Measurements from ENCODE around the gene MUS81. TPM values are rescaled to one million over a fixed set of nuclear protein-coding genes. Genes with fewer than 3 reads are reported as not detected.
A peak's percentile ranks its signal among the peaks of the same experiment; 100 is the strongest.

MUS81 gene
- total and polyA plus RNA-seq, 2 of the 13 experiments (the other 11 are each of a cell fraction or from before 2014, with no cell fraction given): 25.6 to 30.2 TPM

GRCh38 chr11:65873318-65874156 lies 13.3 kb downstream of the MUS81 start (continued):
- TF ChIP-seq KAT8 (CRISPR knock-in tag; IDR thresholded peaks at IDR 0.05) (peak; percentile 48), NRL (CRISPR knock-in tag; IDR thresholded peaks at IDR 0.05; ENCODE audit: borderline replicate concordance) (peak; percentile 82), RBM39 (IDR thresholded peaks at IDR 0.05; ENCODE audit: low read depth, low read length, poor library complexity, severe bottlenecking) (peak; percentile 49), SIN3B (IDR thresholded peaks at IDR 0.05; ENCODE audit: low read length) (no peak), ZNF264 (CRISPR knock-in tag; IDR thresholded peaks at IDR 0.05) (no peak), XRCC5 (optimal IDR thresholded peaks at IDR 0.05; ENCODE audit: low read length) (peak; percentile 62), ZNF557 (CRISPR knock-in tag; IDR thresholded peaks at IDR 0.05) (no peak; the same call in 1 of the 2 replicates), ZNF430 (CRISPR knock-in tag; IDR thresholded peaks at IDR 0.05) (peak; percentile 57; the same call in 1 of the 2 replicates), ZNF337 (CRISPR knock-in tag; IDR thresholded peaks at IDR 0.05; ENCODE audit: borderline replicate concordance, low read depth) (no peak), SRF (IDR thresholded peaks at IDR 0.05; ENCODE audit: low read depth, low read length) (no peak), MAZ (IDR thresholded peaks at IDR 0.05; ENCODE audit: borderline replicate concordance, low read depth, low read length) (peak; percentile 93), MAZ (CRISPR knock-in tag; IDR thresholded peaks at IDR 0.05; ENCODE audit: low read depth) (peak; percentile 77), SALL2 (CRISPR knock-in tag; IDR thresholded peaks at IDR 0.05) (no peak)
- TF ChIP-seq, protein P1, sequence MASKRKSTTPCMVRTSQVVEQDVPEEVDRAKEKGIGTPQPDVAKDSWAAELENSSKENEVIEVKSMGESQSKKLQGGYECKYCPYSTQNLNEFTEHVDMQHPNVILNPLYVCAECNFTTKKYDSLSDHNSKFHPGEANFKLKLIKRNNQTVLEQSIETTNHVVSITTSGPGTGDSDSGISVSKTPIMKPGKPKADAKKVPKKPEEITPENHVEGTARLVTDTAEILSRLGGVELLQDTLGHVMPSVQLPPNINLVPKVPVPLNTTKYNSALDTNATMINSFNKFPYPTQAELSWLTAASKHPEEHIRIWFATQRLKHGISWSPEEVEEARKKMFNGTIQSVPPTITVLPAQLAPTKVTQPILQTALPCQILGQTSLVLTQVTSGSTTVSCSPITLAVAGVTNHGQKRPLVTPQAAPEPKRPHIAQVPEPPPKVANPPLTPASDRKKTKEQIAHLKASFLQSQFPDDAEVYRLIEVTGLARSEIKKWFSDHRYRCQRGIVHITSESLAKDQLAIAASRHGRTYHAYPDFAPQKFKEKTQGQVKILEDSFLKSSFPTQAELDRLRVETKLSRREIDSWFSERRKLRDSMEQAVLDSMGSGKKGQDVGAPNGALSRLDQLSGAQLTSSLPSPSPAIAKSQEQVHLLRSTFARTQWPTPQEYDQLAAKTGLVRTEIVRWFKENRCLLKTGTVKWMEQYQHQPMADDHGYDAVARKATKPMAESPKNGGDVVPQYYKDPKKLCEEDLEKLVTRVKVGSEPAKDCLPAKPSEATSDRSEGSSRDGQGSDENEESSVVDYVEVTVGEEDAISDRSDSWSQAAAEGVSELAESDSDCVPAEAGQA (IDR thresholded peaks at IDR 0.05; ENCODE audit: low read depth): 0 out of 2 replicates have a peak, but pooled peaks have one; percentile 51
- TF ChIP-seq, protein P1 (CRISPR knock-in tag; IDR thresholded peaks at IDR 0.05; ENCODE audit: borderline replicate concordance): no peak
- TF ChIP-seq, protein P2, sequence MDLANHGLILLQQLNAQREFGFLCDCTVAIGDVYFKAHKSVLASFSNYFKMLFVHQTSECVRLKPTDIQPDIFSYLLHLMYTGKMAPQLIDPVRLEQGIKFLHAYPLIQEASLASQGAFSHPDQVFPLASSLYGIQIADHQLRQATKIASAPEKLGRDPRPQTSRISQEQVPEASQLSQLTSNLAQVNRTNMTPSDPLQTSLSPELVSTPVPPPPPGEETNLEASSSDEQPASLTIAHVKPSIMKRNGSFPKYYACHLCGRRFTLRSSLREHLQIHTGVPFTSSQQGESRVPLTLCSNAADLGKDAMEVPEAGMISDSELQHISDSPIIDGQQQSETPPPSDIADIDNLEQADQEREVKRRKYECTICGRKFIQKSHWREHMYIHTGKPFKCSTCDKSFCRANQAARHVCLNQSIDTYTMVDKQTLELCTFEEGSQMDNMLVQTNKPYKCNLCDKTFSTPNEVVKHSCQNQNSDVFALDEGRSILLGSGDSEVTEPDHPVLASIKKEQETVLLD (CRISPR knock-in tag; IDR thresholded peaks at IDR 0.05; ENCODE audit: low read depth): no peak; the same call in 1 of the 2 replicates
- TF ChIP-seq, protein P3, sequence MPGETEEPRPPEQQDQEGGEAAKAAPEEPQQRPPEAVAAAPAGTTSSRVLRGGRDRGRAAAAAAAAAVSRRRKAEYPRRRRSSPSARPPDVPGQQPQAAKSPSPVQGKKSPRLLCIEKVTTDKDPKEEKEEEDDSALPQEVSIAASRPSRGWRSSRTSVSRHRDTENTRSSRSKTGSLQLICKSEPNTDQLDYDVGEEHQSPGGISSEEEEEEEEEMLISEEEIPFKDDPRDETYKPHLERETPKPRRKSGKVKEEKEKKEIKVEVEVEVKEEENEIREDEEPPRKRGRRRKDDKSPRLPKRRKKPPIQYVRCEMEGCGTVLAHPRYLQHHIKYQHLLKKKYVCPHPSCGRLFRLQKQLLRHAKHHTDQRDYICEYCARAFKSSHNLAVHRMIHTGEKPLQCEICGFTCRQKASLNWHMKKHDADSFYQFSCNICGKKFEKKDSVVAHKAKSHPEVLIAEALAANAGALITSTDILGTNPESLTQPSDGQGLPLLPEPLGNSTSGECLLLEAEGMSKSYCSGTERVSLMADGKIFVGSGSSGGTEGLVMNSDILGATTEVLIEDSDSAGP (CRISPR knock-in tag; IDR thresholded peaks at IDR 0.05; ENCODE audit: borderline replicate concordance): peak; percentile 58; the same call in 1 of the 2 replicates
- TF ChIP-seq, protein P4, sequence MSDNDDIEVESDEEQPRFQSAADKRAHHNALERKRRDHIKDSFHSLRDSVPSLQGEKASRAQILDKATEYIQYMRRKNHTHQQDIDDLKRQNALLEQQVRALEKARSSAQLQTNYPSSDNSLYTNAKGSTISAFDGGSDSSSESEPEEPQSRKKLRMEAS (IDR thresholded peaks at IDR 0.05): peak; percentile 84

All from HepG2 (cell line).